Esophagus (tissue), 2 donors: ENCODE measurements around the gene PXDN. TPM values are rescaled to one million over a fixed set of nuclear protein-coding genes. Genes with fewer than 3 reads are reported as not detected.

ENCODE experiments used
- H3K27ac ChIP-seq, 2 donors: one replicate each; pipeline ENCODE4 v1.5.1; 2013; ENCODE audit warnings: low read depth in 2 of 2, mild to moderate bottlenecking in 2 of 2, inconsistent platforms in 1 of 2, low read length in 1 of 2, moderate library complexity in 1 of 2
- H3K27me3 ChIP-seq, 2 donors: one replicate each; pipeline ENCODE4 v1.6.1; 2013; ENCODE audit warnings: low read length in 2 of 2, control low read depth in 1 of 2, mild to moderate bottlenecking in 1 of 2; ENCODE audit not compliant: insufficient read depth in 2 of 2, control insufficient read depth in 1 of 2
- H3K36me3 ChIP-seq, 2 donors: one replicate each; pipeline ENCODE4 v1.6.1; 2013; ENCODE audit warnings: low read length in 1 of 2; ENCODE audit not compliant: control insufficient read depth in 2 of 2, insufficient read depth in 2 of 2
- H3K4me1 ChIP-seq, 2 donors: one replicate each; pipeline ENCODE4 v1.6.1; 2013; ENCODE audit warnings: low read length in 1 of 2; ENCODE audit not compliant: control insufficient read depth in 2 of 2, insufficient read depth in 2 of 2
- H3K4me3 ChIP-seq, 2 donors: one replicate each; pipeline ENCODE4 v1.5.1; 2013; ENCODE audit warnings: low read length in 2 of 2, mild to moderate bottlenecking in 2 of 2, low read depth in 1 of 2, moderate library complexity in 1 of 2
- H3K9me3 ChIP-seq, 2 donors: one replicate each; pipeline ENCODE4 v1.6.1; 2013; ENCODE audit warnings: mild to moderate bottlenecking in 2 of 2, low read depth in 1 of 2, low read length in 1 of 2, moderate library complexity in 1 of 2; ENCODE audit not compliant: control insufficient read depth in 2 of 2, insufficient read depth in 1 of 2
- WGBS, 2 donors: extraction: QIAGEN DNeasy Blood & Tissue Kit; methylation state at CpG; one replicate each; pipeline ENCODE4 v1.1.7; 2013; 5-methylcytosine and 5-hydroxymethylcytosine counted together
- polyA plus RNA-seq, 2 donors: library from polyadenylated mRNA; stranded (reverse); fragments of 200-250 nt; gene quantifications; one replicate each; pipeline ENCODE4 v1.2.3, GENCODE V29; 2013
- donor health status: healthy with polysubstance abuse.
- donor health status: Bipolar disorder and iron deficiency.

The PXDN gene
- polyA plus RNA-seq, 2 donors: 1.1 to 1.9 TPM

GRCh38 chr2:1655461-1655860 is 88.9 kb downstream of the PXDN start:
- Histone ChIP-seq H3K9me3 (no peaks in the 10 kb centered on the region), H3K36me3 (peaks cover 0 to under 1% of the 10 kb centered on the region in 2 donors), H3K27me3 (no peaks in the 10 kb centered on the region), H3K4me3 (no peak overlapping the region), H3K4me1 (peaks cover 2 to 11% of the 10 kb centered on the region in 2 donors), H3K27ac (no peak overlapping the region)
- whole genome bisulfite sequencing, 2 donors: 84 to 87% methylated on average over 3 of the region's 3 CpGs

DNA sequence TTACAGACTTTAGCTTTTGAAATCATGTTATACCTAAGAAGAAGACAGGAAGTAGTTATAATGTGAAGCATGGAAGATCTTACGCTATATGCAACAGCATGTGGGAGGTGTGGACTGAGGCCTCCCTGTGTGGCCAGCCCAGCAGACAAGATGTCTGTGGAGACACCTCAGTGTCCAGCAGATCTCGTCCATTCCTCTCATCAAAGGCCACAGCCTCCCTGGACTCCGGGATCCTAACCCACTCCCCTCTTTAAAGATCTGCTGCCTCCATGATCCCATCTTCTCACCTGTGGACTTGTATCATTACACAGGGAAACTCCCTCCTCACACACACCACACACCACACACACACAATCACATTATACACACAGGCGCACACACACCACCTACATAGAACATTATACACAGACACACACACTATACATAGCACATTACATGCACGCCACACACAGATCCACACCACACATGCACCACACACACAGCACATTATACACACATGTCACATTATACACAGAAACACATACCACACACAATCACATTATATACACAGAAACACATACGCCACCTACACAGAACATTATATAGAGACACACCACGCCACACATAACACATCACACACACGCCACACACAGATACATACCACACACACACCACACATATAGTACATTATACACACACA is 89.5 kb downstream of the PXDN start:
- H3K4me1 ChIP-seq: peaks cover 2 to 11% of the 10 kb centered on the region in 2 donors
- H3K27ac ChIP-seq: no peak overlapping the region
- H3K4me3 ChIP-seq: no peak overlapping the region
- no peaks in the 10 kb centered on the region for H3K36me3 ChIP-seq
- H3K9me3 ChIP-seq: no peaks in the 10 kb centered on the region
- H3K27me3 ChIP-seq: no peaks in the 10 kb centered on the region
- 82 to 84% methylated on average over 8 of the region's 8 CpGs for WGBS, 2 donors

- H3K4me1 ChIP-seq: peaks cover 2 to 11% of the 10 kb centered on the region in 2 donors
- WGBS, 2 donors: 78 to 79% methylated on average over 14 of the region's 14 CpGs
- no peak overlapping the region for H3K4me3 ChIP-seq
- H3K27me3 ChIP-seq: no peaks in the 10 kb centered on the region
- H3K27ac ChIP-seq: no peak overlapping the region
- peaks cover 0 to 5% of the 10 kb centered on the region in 2 donors for H3K9me3 ChIP-seq
- H3K36me3 ChIP-seq: peaks cover 0 to 3% of the 10 kb centered on the region in 2 donors
These were observed 90.2 kb downstream of the PXDN start for GRCh38 chr2:1653956-1654695.

DNA sequence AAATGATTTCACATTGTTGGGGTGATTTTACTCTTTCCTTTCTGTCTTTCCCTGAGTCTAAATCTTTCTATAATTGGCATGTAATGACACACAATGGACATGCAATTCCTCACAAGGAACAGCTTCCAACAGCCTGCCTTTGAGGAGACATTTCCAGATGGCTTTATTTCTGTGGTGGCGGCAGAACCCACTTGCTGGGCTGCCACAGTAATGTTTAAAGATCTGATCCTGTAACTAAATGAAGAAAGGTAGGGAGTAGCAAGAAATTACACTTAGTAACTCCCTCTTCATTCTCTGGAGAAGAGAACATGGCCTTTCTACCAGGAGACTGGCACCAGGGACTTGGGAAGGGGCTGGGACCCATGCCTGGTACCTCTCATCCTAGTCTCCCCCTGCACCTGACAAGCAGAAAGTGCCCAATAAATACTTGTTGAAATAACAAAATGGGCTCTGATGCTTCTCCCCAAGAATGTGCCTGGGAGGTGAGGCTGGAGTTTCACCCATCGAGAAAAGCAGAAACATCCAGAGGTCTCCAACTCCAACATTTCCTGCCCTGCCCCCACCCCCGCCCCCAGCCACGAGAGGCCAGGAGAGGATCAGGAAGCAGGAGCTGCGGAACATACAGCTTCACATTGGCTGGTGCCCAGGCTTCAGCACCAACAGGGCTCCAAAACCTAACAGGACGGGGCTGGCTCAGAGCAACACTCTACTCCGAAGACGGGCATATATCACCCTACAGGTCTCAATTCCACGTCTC is 92.1 kb downstream of the PXDN start:
- peaks cover 0 to 9% of the 10 kb centered on the region in 2 donors for H3K36me3 ChIP-seq
- H3K27me3 ChIP-seq: no peaks in the 10 kb centered on the region
- 63 to 64% methylated on average over 9 of the region's 9 CpGs for WGBS, 2 donors
- no peak overlapping the region for H3K27ac ChIP-seq
- no peak overlapping the region for H3K4me3 ChIP-seq
- H3K9me3 ChIP-seq: peaks cover 3 to 6% of the 10 kb centered on the region in 2 donors
- H3K4me1 ChIP-seq: peaks cover 0 to 8% of the 10 kb centered on the region in 2 donors

- Histone ChIP-seq H3K9me3 (peaks cover 3 to 6% of the 10 kb centered on the region in 2 donors), H3K27ac (no peak overlapping the region)
- 73 to 79% methylated on average over 16 of the region's 16 CpGs for WGBS, 2 donors
These were observed 92.9 kb downstream of the PXDN start for GRCh38 chr2:1651121-1652033.

GRCh38 chr2:1650085-1650872 is 94.0 kb downstream of the PXDN start:
- peaks cover 0 to 4% of the 10 kb centered on the region in 2 donors for H3K4me1 ChIP-seq
- no peak overlapping the region for H3K4me3 ChIP-seq
- H3K9me3 ChIP-seq: peaks cover 3 to 6% of the 10 kb centered on the region in 2 donors
- no peaks in the 10 kb centered on the region for H3K27me3 ChIP-seq
- 87 to 88% methylated on average over 19 of the region's 19 CpGs for WGBS, 2 donors
- H3K36me3 ChIP-seq: peaks cover 0 to 9% of the 10 kb centered on the region in 2 donors
- no peak overlapping the region for H3K27ac ChIP-seq

More at GRCh38 chr2:1651121-1652033, 92.9 kb downstream of the PXDN start:
- Histone ChIP-seq H3K4me3 (no peak overlapping the region), H3K36me3 (peaks cover 0 to 9% of the 10 kb centered on the region in 2 donors), H3K4me1 (peaks cover 0 to 4% of the 10 kb centered on the region in 2 donors), H3K27me3 (no peaks in the 10 kb centered on the region)

GRCh38 chr2:1649103-1650084 is 94.9 kb downstream of the PXDN start:
- 96% methylated on average over 58 of the region's 58 CpGs for WGBS, 2 donors
- H3K4me1 ChIP-seq: peaks cover 0 to 4% of the 10 kb centered on the region in 2 donors
- no peak overlapping the region for H3K4me3 ChIP-seq
- H3K27me3 ChIP-seq: no peaks in the 10 kb centered on the region
- no peak overlapping the region for H3K27ac ChIP-seq
- peaks cover 0 to 9% of the 10 kb centered on the region in 2 donors for H3K36me3 ChIP-seq
- H3K9me3 ChIP-seq: peaks cover 3 to 6% of the 10 kb centered on the region in 2 donors
